Panc1 (cell line): ENCODE measurements around the gene HMCN2. TPM values are rescaled to one million over a fixed set of nuclear protein-coding genes. Genes with fewer than 3 reads are reported as not detected.

ENCODE experiments used
- ATAC-seq: fragments of 200-7000 bp; cut with Tn5 transposase; 2 replicates; pipeline ENCODE4 v1.9.1; 2020; ENCODE audit warnings: mild to moderate bottlenecking, moderate library complexity
- BruUV-seq: library from RNA; stranded (reverse); fragments of 400-500 nt; replicated peaks from 2 replicates; lab custom pipeline; 2021; lab: Mats Ljungman, UMichigan
- CTCF ChIA-PET: fragments of 300-600 bp; sonication (Branson Sonifier 250); formaldehyde crosslinking; loops from one replicate; lab custom pipeline; 2022; ENCODE audit warnings: antibody characterized with exemption; lab: Charles Lee
- POLR2A ChIA-PET: fragments of 300-600 bp; sonication (Branson Sonifier 250); formaldehyde crosslinking; loops from one replicate; lab custom pipeline; 2022; ENCODE audit warnings: antibody characterized with exemption; lab: Charles Lee
- DNase-seq: peaks from one replicate; pipeline ENCODE4 v3.0.0-alpha.2; 2010; ENCODE audit warnings: low read depth, low spot score
- H3K27ac ChIP-seq: 2 replicates; pipeline ENCODE4 v1.5.1; 2011; ENCODE audit warnings: mild to moderate bottlenecking, low read length, inconsistent platforms
- H3K27me3 ChIP-seq: fragments of 200-500 bp; sonication (Bioruptor generic); 2 replicates; pipeline ENCODE4 v1.6.0; 2014; ENCODE audit warnings: low read length, inconsistent platforms; ENCODE audit not compliant: control insufficient read depth, insufficient read depth
- H3K36me3 ChIP-seq: fragments of 200-500 bp; sonication (Bioruptor generic); 2 replicates; pipeline ENCODE4 v1.5.1; 2014; ENCODE audit warnings: inconsistent platforms, mild to moderate bottlenecking, low read length, moderate library complexity; ENCODE audit not compliant: control insufficient read depth, insufficient read depth
- H3K4me1 ChIP-seq: 2 replicates; pipeline ENCODE4 v1.5.1; 2011; ENCODE audit warnings: inconsistent platforms, mild to moderate bottlenecking, low read length, moderate library complexity; ENCODE audit not compliant: control insufficient read depth, insufficient read depth
- H3K4me3 ChIP-seq, 2 experiments: 2 replicates each; pipeline ENCODE4 v1.5.1; 2011 to 2012; ENCODE audit warnings: low read depth in 2 of 2, low read length in 2 of 2, mild to moderate bottlenecking in 2 of 2, inconsistent platforms in 1 of 2, moderate library complexity in 1 of 2
- H3K9me3 ChIP-seq: fragments of 200-500 bp; sonication (Bioruptor generic); 2 replicates; pipeline ENCODE4 v1.5.1; 2014; ENCODE audit warnings: low read depth, mild to moderate bottlenecking, inconsistent platforms, low read length, moderate library complexity; ENCODE audit not compliant: control insufficient read depth, insufficient read depth
- POLR2AphosphoS5 ChIP-seq: IDR thresholded peaks from 2 replicates; pipeline ENCODE4 v1.6.1; 2012; ENCODE audit warnings: mild to moderate bottlenecking, low read depth, low read length, moderate library complexity
- REST ChIP-seq, 2 experiments: IDR thresholded peaks; 2 replicates each; pipeline ENCODE4 v1.6.1; 2011 to 2012; ENCODE audit warnings: low read depth in 2 of 2, control low read depth in 1 of 2, low read length in 1 of 2, mild to moderate bottlenecking in 1 of 2, moderate library complexity in 1 of 2; ENCODE audit not compliant: insufficient read depth in 1 of 2
- SIN3A ChIP-seq: IDR thresholded peaks from 2 replicates; pipeline ENCODE4 v1.6.1; 2012; ENCODE audit warnings: low read depth, mild to moderate bottlenecking, low read length, moderate library complexity, borderline replicate concordance; ENCODE audit not compliant: insufficient read depth
- TCF7L2 ChIP-seq: IDR thresholded peaks from 2 replicates; pipeline ENCODE4 v1.6.1; 2011; ENCODE audit warnings: mild to moderate bottlenecking, low read depth, low read length, inconsistent platforms
- in situ Hi-C: cut with HindIII; loops from 2 replicates; pipeline ENCODE4 v1.10.0; 2016; ENCODE audit warnings: low sequenced_read_pairs, low pct_unique_long_range_greater_than_20kb
- intact Hi-C: fragments of 100-400 bp; cut with micrococcal nuclease; formaldehyde crosslinking; loops from one replicate; pipeline ENCODE4 v1.10.0; 2022; ENCODE audit not compliant: unreplicated experiment
- total RNA-seq: library from RNA; stranded (reverse); gene quantifications from one replicate; pipeline ENCODE4 v1.2.1, GENCODE V29; 2021; ENCODE audit not compliant: unreplicated experiment
- TF ChIP-seq, protein P1 (sequence below): fragments of 450-650 bp; IDR thresholded peaks from 2 replicates; pipeline ENCODE4 v1.5.1; 2017; ENCODE audit warnings: mild to moderate bottlenecking

The HMCN2 gene
- total RNA-seq, 1 experiment from 2014 or later: 0.05 TPM

DNA sequence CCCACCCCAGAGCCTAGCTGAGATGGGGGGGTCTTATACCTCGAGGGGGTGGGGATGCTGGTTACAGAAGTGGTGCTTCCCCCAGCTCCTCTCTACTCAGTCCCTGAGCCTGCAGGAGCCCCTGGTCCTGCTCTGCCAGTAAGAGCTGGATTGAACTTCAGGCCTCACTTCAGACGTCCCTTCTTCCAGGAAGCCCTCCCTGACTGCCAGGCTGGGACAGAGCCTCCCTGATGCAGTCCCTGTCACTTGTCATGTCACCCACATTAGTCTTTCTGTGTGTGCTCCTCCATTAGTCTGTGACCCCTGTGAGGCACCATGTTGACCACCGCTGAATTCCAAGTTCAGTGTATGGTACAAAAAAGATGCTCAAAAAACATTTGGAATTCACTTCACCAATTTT lies 100.5 kb downstream of the HMCN2 start:
- Histone ChIP-seq H3K27me3 (no peaks in the 10 kb centered on the region), H3K4me1 (no peaks in the 10 kb centered on the region), H3K36me3 (no peaks in the 10 kb centered on the region), H3K9me3 (no peaks in the 10 kb centered on the region), H3K27ac (no peak overlapping the region), H3K4me3 (no peak overlapping the region)
- intact Hi-C loops: no loop called here
- DNase-seq (no peak), ATAC-seq (no peak)
- in situ Hi-C loops: no loop called here
- CTCF ChIA-PET: interaction anchor here (0.6 kb wide), 1 partner anchor 327 kb away, joined by 5 read pairs; no protein-coding TSS in a partner anchor
- POLR2A ChIA-PET: no interaction called here
- TF ChIP-seq, protein P1, sequence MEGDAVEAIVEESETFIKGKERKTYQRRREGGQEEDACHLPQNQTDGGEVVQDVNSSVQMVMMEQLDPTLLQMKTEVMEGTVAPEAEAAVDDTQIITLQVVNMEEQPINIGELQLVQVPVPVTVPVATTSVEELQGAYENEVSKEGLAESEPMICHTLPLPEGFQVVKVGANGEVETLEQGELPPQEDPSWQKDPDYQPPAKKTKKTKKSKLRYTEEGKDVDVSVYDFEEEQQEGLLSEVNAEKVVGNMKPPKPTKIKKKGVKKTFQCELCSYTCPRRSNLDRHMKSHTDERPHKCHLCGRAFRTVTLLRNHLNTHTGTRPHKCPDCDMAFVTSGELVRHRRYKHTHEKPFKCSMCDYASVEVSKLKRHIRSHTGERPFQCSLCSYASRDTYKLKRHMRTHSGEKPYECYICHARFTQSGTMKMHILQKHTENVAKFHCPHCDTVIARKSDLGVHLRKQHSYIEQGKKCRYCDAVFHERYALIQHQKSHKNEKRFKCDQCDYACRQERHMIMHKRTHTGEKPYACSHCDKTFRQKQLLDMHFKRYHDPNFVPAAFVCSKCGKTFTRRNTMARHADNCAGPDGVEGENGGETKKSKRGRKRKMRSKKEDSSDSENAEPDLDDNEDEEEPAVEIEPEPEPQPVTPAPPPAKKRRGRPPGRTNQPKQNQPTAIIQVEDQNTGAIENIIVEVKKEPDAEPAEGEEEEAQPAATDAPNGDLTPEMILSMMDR: no peak
- TF ChIP-seq REST (IDR thresholded peaks at IDR 0.05; ENCODE audit: insufficient read depth in 1 of 2, low read depth in 2 of 2, low read length in 1 of 2): no peak
- TF ChIP-seq TCF7L2: no peak
- TF ChIP-seq POLR2AphosphoS5: no peak
- no peak for TF ChIP-seq SIN3A
- BruUV-seq: no TSS peak

DNA sequence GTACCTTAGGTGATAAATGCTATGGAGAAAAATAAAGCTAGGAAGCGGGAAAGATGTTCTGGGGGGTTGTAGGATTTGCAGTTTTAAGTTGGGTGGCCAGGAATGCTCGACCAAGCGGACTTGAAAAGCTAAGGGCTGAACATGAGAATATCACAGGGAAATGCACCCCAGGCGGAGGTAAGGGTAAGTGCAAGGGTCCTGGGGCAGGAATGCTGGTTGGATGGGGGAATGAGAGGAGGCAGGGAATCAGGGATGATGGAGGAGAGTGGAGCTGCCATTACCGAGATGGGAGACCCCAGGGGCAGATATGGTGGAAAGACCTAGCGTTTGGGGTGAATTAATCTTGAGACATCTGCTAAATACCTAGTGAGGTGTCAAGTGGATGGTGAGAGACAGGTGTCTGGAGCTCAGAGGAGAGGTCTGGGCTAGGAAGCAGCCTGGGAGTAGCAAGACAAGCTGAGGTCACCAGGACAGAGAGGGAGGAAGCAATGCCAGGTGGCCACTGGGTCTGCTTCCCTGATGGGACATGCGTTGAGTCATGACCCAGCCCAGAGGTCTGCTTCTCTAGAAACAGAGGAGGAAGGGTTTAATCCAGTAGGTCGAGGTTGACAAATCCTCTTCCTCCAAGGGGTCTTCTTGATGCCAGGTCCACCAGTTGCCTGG lies 101.5 kb downstream of the HMCN2 start:
- Histone ChIP-seq H3K4me1 (no peaks in the 10 kb centered on the region), H3K9me3 (no peaks in the 10 kb centered on the region), H3K27me3 (no peaks in the 10 kb centered on the region), H3K4me3 (no peak overlapping the region), H3K27ac (no peak overlapping the region), H3K36me3 (no peaks in the 10 kb centered on the region)
- CTCF ChIA-PET: no interaction called here
- in situ Hi-C loops (no loop called here), intact Hi-C loops (no loop called here)
- DNase-seq: no peak
- POLR2A ChIA-PET: no interaction called here
- ATAC-seq: no peak
- BruUV-seq: no TSS peak
- TF ChIP-seq TCF7L2 (no peak), POLR2AphosphoS5 (no peak), REST (IDR thresholded peaks at IDR 0.05; ENCODE audit: insufficient read depth in 1 of 2, low read depth in 2 of 2, low read length in 1 of 2) (no peak), SIN3A (no peak)
- TF ChIP-seq, protein P1: no peak
